HG02938 (cell line): ENCODE data around the gene IPCEF1.

Experiments
- ATAC-seq: cut with Tn5 transposase; IDR thresholded peaks from one replicate; pipeline ENCODE4 v1.9.1; 2021; ENCODE audit warnings: mild to moderate bottlenecking, moderate library complexity; ENCODE audit not compliant: unreplicated experiment

The IPCEF1 gene

DNA sequence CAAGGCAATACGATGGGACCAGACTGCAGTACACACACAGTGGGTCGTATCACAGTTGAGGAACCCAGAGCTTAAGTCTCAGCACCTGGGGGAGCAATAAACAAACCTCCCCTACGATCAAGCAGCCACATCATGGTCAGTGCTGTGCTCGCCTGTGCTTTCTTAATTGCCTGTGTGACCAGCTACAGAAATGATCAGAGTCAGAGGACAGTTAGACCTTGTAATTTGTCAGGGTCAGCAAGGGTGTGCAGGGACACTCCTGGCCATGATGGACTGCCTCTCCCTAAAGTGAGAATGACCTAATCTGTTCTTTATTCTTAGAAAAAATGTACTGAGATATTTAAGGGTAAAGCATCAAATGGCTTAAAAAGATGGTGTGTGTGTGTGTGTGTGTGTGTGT lies 239.1 kb downstream of the IPCEF1 start:
- no peak for ATAC-seq

DNA sequence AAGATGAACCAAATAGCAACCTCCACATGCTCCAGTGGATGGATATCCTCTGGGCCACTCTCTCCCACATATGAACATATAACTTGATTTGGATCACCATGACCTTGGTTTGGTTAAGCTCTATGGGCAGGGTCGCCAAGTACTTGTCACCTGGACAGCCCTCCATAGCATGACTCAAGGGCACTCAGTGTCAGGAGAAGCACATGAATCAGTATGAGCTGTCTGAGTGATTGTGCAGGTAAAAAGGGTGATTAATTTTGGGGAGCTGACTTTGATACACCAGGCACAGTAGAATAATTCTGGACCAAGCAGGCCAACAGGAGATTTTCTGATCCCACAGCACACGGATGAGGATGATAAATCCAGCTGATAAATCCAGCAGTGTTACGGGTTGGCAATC lies 243.2 kb downstream of the IPCEF1 start:
- no peak for ATAC-seq

DNA sequence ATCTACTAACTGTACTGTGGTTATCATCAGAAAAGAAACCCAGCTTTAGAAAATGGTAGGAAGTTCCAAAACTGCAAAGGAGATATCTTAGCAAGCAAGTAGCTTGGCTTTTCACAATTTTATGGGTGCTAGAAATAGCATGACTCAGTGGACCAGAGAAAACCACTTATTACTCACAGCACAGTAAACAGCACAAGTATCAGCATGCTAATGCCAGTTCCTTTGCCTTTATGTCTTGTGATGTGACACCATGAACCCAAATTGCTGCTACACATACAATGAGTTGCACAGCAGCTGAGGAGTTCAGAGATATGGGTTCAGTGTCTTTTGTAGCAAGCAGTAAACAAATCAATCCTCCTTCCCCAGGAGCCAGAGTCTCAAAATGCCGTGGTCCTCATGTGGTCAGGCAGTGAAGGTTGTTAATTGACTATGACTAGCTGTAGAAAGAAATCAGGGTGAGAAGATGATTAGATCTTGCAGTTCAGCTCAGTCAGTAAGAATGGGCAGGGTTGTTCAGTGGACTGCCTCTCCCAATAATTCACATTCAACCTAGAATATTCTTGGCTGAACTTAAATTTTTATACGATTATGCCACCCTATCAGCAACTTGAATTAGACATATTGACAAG lies 244.3 kb downstream of the IPCEF1 start:
- no peak for ATAC-seq

DNA sequence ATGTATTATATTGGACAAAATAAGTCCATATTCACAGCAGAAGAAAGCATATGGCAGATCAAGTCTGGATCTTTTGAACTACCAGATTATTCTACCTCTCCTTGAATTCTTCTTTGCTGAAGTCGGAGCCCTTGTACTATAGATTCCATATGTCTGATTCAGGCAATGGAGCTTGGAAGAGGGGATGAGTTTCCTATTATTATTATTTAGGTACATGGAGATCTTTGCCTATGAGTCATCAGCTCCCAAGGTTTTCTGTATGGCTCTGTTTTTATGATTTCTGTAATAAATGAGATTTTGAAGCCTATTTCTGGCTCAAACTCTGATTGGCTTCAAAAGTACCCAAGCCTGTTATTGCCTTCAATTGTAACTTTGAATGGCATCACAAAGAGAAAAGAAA lies 245.6 kb downstream of the IPCEF1 start:
- ATAC-seq, result no peak

DNA sequence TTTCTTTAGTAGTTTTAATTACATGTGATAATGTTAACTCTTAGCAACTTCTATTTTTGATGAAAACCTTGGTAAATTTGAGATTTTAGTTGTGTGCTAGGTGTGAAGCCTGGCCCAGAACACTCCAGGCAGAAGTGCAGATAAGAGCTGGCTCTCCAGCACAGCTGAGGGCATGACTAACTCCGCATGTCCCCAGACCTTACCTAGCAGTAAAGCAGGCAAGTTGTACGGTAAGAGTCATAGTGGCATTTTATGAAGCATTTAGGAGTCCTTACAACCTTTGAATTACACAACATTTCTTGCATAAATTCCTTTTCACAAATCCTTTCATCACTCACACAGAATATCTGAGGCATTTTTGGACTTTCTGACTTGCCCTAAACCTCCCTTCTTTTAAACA lies 250.4 kb downstream of the IPCEF1 start:
- ATAC-seq, result no peak
